HG03520 (cell line): ENCODE results near the gene STAMBP.
"Not testable (repeated sequence)": the region's sequence is repeated elsewhere in the genome, so short reads cannot be mapped to it uniquely, and the experiment has no call there.

Source experiments
- ATAC-seq: cut with Tn5 transposase; IDR thresholded peaks from one replicate; pipeline ENCODE4 v1.9.1; 2021; ENCODE audit warnings: mild to moderate bottlenecking, moderate library complexity; ENCODE audit not compliant: unreplicated experiment

STAMBP gene

GRCh38 chr2:73903949-73904613 lies 75.3 kb downstream of the STAMBP start:
- ATAC-seq = not testable (repeated sequence)

GRCh38 chr2:73904952-73905351 lies 76.2 kb downstream of the STAMBP start:
- ATAC-seq = no peak

GRCh38 chr2:73906847-73907505 lies 78.2 kb downstream of the STAMBP start:
- ATAC-seq = no peak

GRCh38 chr2:73907840-73908452 lies 79.2 kb downstream of the STAMBP start:
- no peak for ATAC-seq

- no peak for ATAC-seq
Observed at GRCh38 chr2:73908689-73909652, 80.2 kb downstream of the STAMBP start.

- no peak for ATAC-seq
Observed at GRCh38 chr2:73910873-73911547, 82.2 kb downstream of the STAMBP start.

- no peak for ATAC-seq
Observed at GRCh38 chr2:73911548-73912208, 82.9 kb downstream of the STAMBP start.

GRCh38 chr2:73913414-73914054 lies 84.8 kb downstream of the STAMBP start:
- no peak for ATAC-seq

GRCh38 chr2:73914667-73915066 lies 85.9 kb downstream of the STAMBP start:
- no peak for ATAC-seq

- ATAC-seq = no peak
Observed at GRCh38 chr2:73915437-73915993, 86.8 kb downstream of the STAMBP start.

GRCh38 chr2:73916666-73917065 lies 87.9 kb downstream of the STAMBP start:
- ATAC-seq = no peak

GRCh38 chr2:73917296-73917695 lies 88.5 kb downstream of the STAMBP start:
- ATAC-seq = no peak

- ATAC-seq = no peak
Observed at GRCh38 chr2:73917696-73918207, 89.0 kb downstream of the STAMBP start.

- no peak for ATAC-seq
Observed at GRCh38 chr2:73918856-73919255, 90.1 kb downstream of the STAMBP start.

GRCh38 chr2:73919596-73920228 lies 91.0 kb downstream of the STAMBP start:
- no peak for ATAC-seq

GRCh38 chr2:73920577-73921545 lies 92.1 kb downstream of the STAMBP start:
- no peak for ATAC-seq

- ATAC-seq = no peak
Observed at GRCh38 chr2:73921581-73921980, 92.8 kb downstream of the STAMBP start.
